Liver (tissue), 3 donors: ENCODE data around the gene SLFN12L.

Experiments used
- CTCF ChIP-seq: fragments of 150-350 bp; IDR thresholded peaks from 2 replicates; pipeline ENCODE4 v1.5.1; 2017; ENCODE audit warnings: improper control_type of control experiment, low read depth, low read length; ENCODE audit not compliant: missing input control
- EGR1 ChIP-seq, 2 donors: IDR thresholded peaks; 2 replicates each; pipeline ENCODE4 v1.6.1; 2016 to 2018; ENCODE audit warnings: antibody characterized with exemption in 2 of 2, low read depth in 2 of 2
- FOXA1 ChIP-seq: IDR thresholded peaks from 2 replicates; pipeline ENCODE4 v1.6.1; 2016; ENCODE audit warnings: antibody characterized with exemption
- FOXA2 ChIP-seq: IDR thresholded peaks from 2 replicates; pipeline ENCODE4 v1.6.1; 2016; ENCODE audit warnings: antibody characterized with exemption
- GABPA ChIP-seq, 2 donors: IDR thresholded peaks in 1 of 2; conservative IDR thresholded peaks in 1 of 2; 2 replicates each; pipeline ENCODE4 v1.6.1; 2016; ENCODE audit warnings: antibody characterized with exemption in 2 of 2, mild to moderate bottlenecking in 1 of 2, moderate library complexity in 1 of 2
- HNF4G ChIP-seq: IDR thresholded peaks from 2 replicates; pipeline ENCODE4 v1.6.1; 2016; ENCODE audit warnings: antibody characterized with exemption
- JUND ChIP-seq, 2 donors: IDR thresholded peaks; 2 replicates each; pipeline ENCODE4 v1.6.1; 2016; ENCODE audit warnings: antibody characterized with exemption in 2 of 2
- MAX ChIP-seq: IDR thresholded peaks from 2 replicates; pipeline ENCODE4 v1.6.1; 2016; ENCODE audit warnings: antibody characterized with exemption
- RAD21 ChIP-seq, 2 donors: IDR thresholded peaks; 2 replicates each; pipeline ENCODE4 v1.6.1; 2016; ENCODE audit warnings: antibody characterized with exemption in 2 of 2, mild to moderate bottlenecking in 2 of 2
- REST ChIP-seq: IDR thresholded peaks from 2 replicates; pipeline ENCODE4 v1.6.1; 2016; ENCODE audit warnings: antibody characterized with exemption, mild to moderate bottlenecking
- RXRA ChIP-seq, 2 donors: IDR thresholded peaks; 2 replicates each; pipeline ENCODE4 v1.6.1; 2017 to 2018; ENCODE audit warnings: antibody characterized with exemption in 2 of 2, mild to moderate bottlenecking in 1 of 2
- SP1 ChIP-seq: IDR thresholded peaks from 2 replicates; pipeline ENCODE4 v1.6.1; 2018; ENCODE audit warnings: antibody characterized with exemption, mild to moderate bottlenecking
- YY1 ChIP-seq: IDR thresholded peaks from 2 replicates; pipeline ENCODE4 v1.6.1; 2016; ENCODE audit warnings: antibody characterized with exemption, mild to moderate bottlenecking
- ZBTB33 ChIP-seq: IDR thresholded peaks from 2 replicates; pipeline ENCODE4 v1.6.1; 2016; ENCODE audit warnings: antibody characterized with exemption
- donor health status: healthy.
- donor health status: healthy.

- TF ChIP-seq CTCF (no peak), FOXA2 (no peak), EGR1 (IDR thresholded peaks at IDR 0.05; ENCODE audit: low read depth in 2 of 2) (no peak), YY1 (no peak), SP1 (no peak), MAX (no peak), GABPA (IDR thresholded peaks at IDR 0.05 in 1 of 2, conservative IDR thresholded peaks at IDR 0.05 in 1 of 2) (no peak), REST (no peak), JUND (IDR thresholded peaks at IDR 0.05) (no peak), RAD21 (IDR thresholded peaks at IDR 0.05) (no peak), HNF4G (no peak), FOXA1 (no peak), RXRA (IDR thresholded peaks at IDR 0.05) (no peak), ZBTB33 (no peak)
These were observed 31.9 kb upstream of the SLFN12L start for GRCh38 chr17:35569405-35569804.
